SK-N-SH (cell line): ENCODE results near the gene ALDH5A1. TPM values are rescaled to one million over a fixed set of nuclear protein-coding genes. Genes with fewer than 3 reads are reported as not detected.

ENCODE experiments used
- CTCF ChIA-PET: fragments of 300-600, 350-600 bp; formaldehyde crosslinking; extraction: SDS; loops from one replicate; lab custom pipeline; 2021; lab: Yijun Ruan, JAX
- POLR2A ChIA-PET: fragments of 350-600 bp; sonication (Branson Sonifier 250); formaldehyde crosslinking; extraction: SDS; loops from one replicate; lab custom pipeline; 2020; ENCODE audit warnings: antibody characterized with exemption, inconsistent platforms; lab: Yijun Ruan, JAX
- DNase-seq: peaks from one replicate; pipeline ENCODE4 v3.0.0; 2012
- H2AFZ ChIP-seq: fragments of 200-600 bp; sonication (generic); 2 replicates; pipeline ENCODE4 v1.8.1; 2016; ENCODE audit warnings: antibody characterized with exemption, mild to moderate bottlenecking, low read depth
- H3F3A ChIP-seq: fragments of 200-600 bp; sonication (generic); replicated peaks from 2 replicates; pipeline ENCODE3; 2016; ENCODE audit warnings: antibody characterized with exemption, mild to moderate bottlenecking; ENCODE audit not compliant: insufficient read depth
- H3K27ac ChIP-seq, 2 experiments: fragments of 200-500 bp in 1 of 2; fragments of 200-600 bp in 1 of 2; sonication (Bioruptor generic) in 1 of 2; sonication (generic), shearing (Covaris generic) in 1 of 2; 2 replicates each; pipeline versions ENCODE4 v1.5.1 to v1.6.1; 2014 to 2016; ENCODE audit warnings: low read depth in 2 of 2, inconsistent platforms in 1 of 2, low read length in 1 of 2, mild to moderate bottlenecking in 1 of 2, mixed read lengths in 1 of 2
- H3K27me3 ChIP-seq: fragments of 200-600 bp; sonication (generic), shearing (Covaris generic); 2 replicates; pipeline ENCODE4 v1.6.1; 2016; ENCODE audit warnings: mixed run types; ENCODE audit not compliant: insufficient read depth
- H3K36me3 ChIP-seq, 2 experiments: fragments of 200-500 bp in 1 of 2; fragments of 200-600 bp in 1 of 2; sonication (Bioruptor generic) in 1 of 2; sonication (generic) in 1 of 2; replicated peaks in 1 of 2; 2 replicates each; pipeline versions ENCODE3 to v1.5.1; 2014 to 2016; ENCODE audit warnings: low read length in 1 of 2, mild to moderate bottlenecking in 1 of 2; ENCODE audit not compliant: insufficient read depth in 2 of 2, control insufficient read depth in 1 of 2
- H3K4me1 ChIP-seq, 2 experiments: fragments of 200-500 bp in 1 of 2; fragments of 200-600 bp in 1 of 2; sonication (Bioruptor generic) in 1 of 2; sonication (generic), shearing (Covaris generic) in 1 of 2; 2 replicates each; pipeline versions ENCODE4 v1.5.1 to v1.6.1; 2014 to 2016; ENCODE audit warnings: low read depth in 1 of 2, low read length in 1 of 2, mixed run types in 1 of 2; ENCODE audit not compliant: insufficient read depth in 2 of 2, control insufficient read depth in 1 of 2
- H3K4me2 ChIP-seq: fragments of 200-600 bp; sonication (generic), shearing (Covaris generic); 2 replicates; pipeline ENCODE4 v1.6.1; 2017; ENCODE audit warnings: mixed run types
- H3K4me3 ChIP-seq, 2 experiments: fragments of 200-500 bp in 1 of 2; fragments of 200-600 bp in 1 of 2; sonication (Bioruptor generic) in 1 of 2; sonication (generic), shearing (Covaris generic) in 1 of 2; 2 replicates each; pipeline versions ENCODE4 v1.5.1 to v1.8.1; 2014 to 2016; ENCODE audit warnings: low read depth in 2 of 2, inconsistent platforms in 1 of 2, low read length in 1 of 2, mild to moderate bottlenecking in 1 of 2, mixed read lengths in 1 of 2, moderate library complexity in 1 of 2
- H3K79me2 ChIP-seq: fragments of 200-600 bp; sonication (generic); 2 replicates; pipeline ENCODE4 v1.8.1; 2017; ENCODE audit warnings: mild to moderate bottlenecking; ENCODE audit not compliant: insufficient read depth
- H3K9ac ChIP-seq: fragments of 200-600 bp; sonication (generic); 2 replicates; pipeline ENCODE4 v1.6.1; 2017; ENCODE audit warnings: mixed run types
- H3K9me2 ChIP-seq: fragments of 200-600 bp; sonication (generic); 2 replicates; pipeline ENCODE4 v1.6.1; 2017; ENCODE audit warnings: mixed run types
- H3K9me3 ChIP-seq: fragments of 200-600 bp; sonication (generic); 2 replicates; pipeline ENCODE4 v1.6.1; 2017; ENCODE audit warnings: mixed run types, mild to moderate bottlenecking, moderate library complexity
- H4K20me1 ChIP-seq: fragments of 200-600 bp; sonication (generic); 2 replicates; pipeline ENCODE4 v1.6.1; 2017; ENCODE audit warnings: mild to moderate bottlenecking, mixed run types; ENCODE audit not compliant: insufficient read depth
- EP300 ChIP-seq, 2 experiments: IDR thresholded peaks; 2 replicates each; pipeline versions ENCODE4 v1.4.0 to v1.6.1; 2012; ENCODE audit warnings: borderline replicate concordance in 1 of 2, low read depth in 1 of 2, low read length in 1 of 2
- FOSL2 ChIP-seq: IDR thresholded peaks from 2 replicates; pipeline ENCODE4 v1.4.0; 2012; ENCODE audit warnings: low read depth, mild to moderate bottlenecking, moderate library complexity, borderline replicate concordance
- FOXJ3 ChIP-seq: sonication (generic); formaldehyde crosslinking; IDR thresholded peaks from 2 replicates; pipeline ENCODE4 v1.5.1; 2020; ENCODE audit warnings: mild to moderate bottlenecking, missing genetic modification reagents
- GABPA ChIP-seq: IDR thresholded peaks from 2 replicates; pipeline ENCODE4 v1.4.0; 2012; ENCODE audit warnings: low read depth, mild to moderate bottlenecking
- JUND ChIP-seq: IDR thresholded peaks from 2 replicates; pipeline ENCODE4 v1.4.0; 2012
- MAX ChIP-seq: IDR thresholded peaks from 2 replicates; pipeline ENCODE4 v1.4.0; 2012; ENCODE audit warnings: low read depth
- MXI1 ChIP-seq: IDR thresholded peaks from 2 replicates; pipeline ENCODE4 v1.6.1; 2012; ENCODE audit warnings: mild to moderate bottlenecking, low read depth, low read length, improper control_type of control experiment
- PBX3 ChIP-seq: IDR thresholded peaks from 2 replicates; pipeline ENCODE4; 2012
- POLR2AphosphoS5 ChIP-seq: IDR thresholded peaks from 2 replicates; pipeline ENCODE4 v1.6.1; 2012; ENCODE audit warnings: low read depth, low read length
- RAD21 ChIP-seq: IDR thresholded peaks from 2 replicates; pipeline ENCODE4 v1.6.1; 2012; ENCODE audit warnings: mild to moderate bottlenecking, low read length
- RCOR1 ChIP-seq: fragments of 150-350 bp; IDR thresholded peaks from 2 replicates; pipeline ENCODE4 v1.6.1; 2017; ENCODE audit warnings: antibody characterized with exemption, low read length
- RXRA ChIP-seq: IDR thresholded peaks from 2 replicates; pipeline ENCODE4 v1.4.0; 2012; ENCODE audit warnings: low read depth, mild to moderate bottlenecking, borderline replicate concordance
- SMC3 ChIP-seq: IDR thresholded peaks from 2 replicates; pipeline ENCODE4 v1.6.1; 2012; ENCODE audit warnings: low read depth, low read length, improper control_type of control experiment
- TAF1 ChIP-seq: IDR thresholded peaks from 2 replicates; pipeline ENCODE4 v1.6.1; 2012; ENCODE audit warnings: low read depth, mild to moderate bottlenecking, low read length, moderate library complexity, borderline replicate concordance
- TCF12 ChIP-seq: IDR thresholded peaks from 2 replicates; pipeline ENCODE4 v1.4.0; 2012
- USF1 ChIP-seq: IDR thresholded peaks from 2 replicates; pipeline ENCODE4 v1.4.0; 2012; ENCODE audit warnings: low read depth, borderline replicate concordance
- USF2 ChIP-seq: fragments of 150-350 bp; IDR thresholded peaks from 2 replicates; pipeline ENCODE4 v1.6.1; 2017; ENCODE audit warnings: antibody characterized with exemption, low read length, low read depth, borderline replicate concordance
- YY1 ChIP-seq: IDR thresholded peaks from 2 replicates; pipeline ENCODE4 v1.4.0; 2012; ENCODE audit warnings: low read depth, mild to moderate bottlenecking
- ZBTB33 ChIP-seq: IDR thresholded peaks from 2 replicates; pipeline ENCODE4 v1.4.0; 2012; ENCODE audit warnings: low read depth, borderline replicate concordance
- WGBS: methylation state at CpG from one replicate; pipeline ENCODE4 v1.1.6; 2017; ENCODE audit warnings: low lambda C conversion rate; 5-methylcytosine and 5-hydroxymethylcytosine counted together
- polyA plus RNA-seq, 3 experiments: library from polyadenylated mRNA; depleted of rRNA; stranded (reverse); fragments of >200 nt; gene quantifications; 2 replicates each; pipeline ENCODE4 v1.2.3, GENCODE V29; 2012

Gene ALDH5A1
- polyA plus RNA-seq, 1 of the 3 experiments (the other 2 are of a cell fraction): 3.0 TPM

- WGBS: 67% methylated on average over 4 of the region's 4 CpGs
- H4K20me1 ChIP-seq: no peaks in the 10 kb centered on the region
- no peaks in the 10 kb centered on the region for H3K9me2 ChIP-seq
- TF ChIP-seq MAX: no peak
- no peak for TF ChIP-seq RAD21
- no peak for TF ChIP-seq JUND
- no peak for TF ChIP-seq MXI1
- no peak for TF ChIP-seq SMC3
- TF ChIP-seq FOXJ3 (CRISPR knock-in tag): no peak
- no peak for TF ChIP-seq EP300 (IDR thresholded peaks at IDR 0.05; ENCODE audit: borderline replicate concordance in 1 of 2, low read depth in 1 of 2, low read length in 1 of 2)
- TF ChIP-seq TCF12: no peak
- no peak for TF ChIP-seq USF1
- no peak for TF ChIP-seq POLR2AphosphoS5
- TF ChIP-seq TAF1: no peak
- TF ChIP-seq GABPA: no peak
- TF ChIP-seq FOSL2: no peak
- no peak for TF ChIP-seq ZBTB33
- no peaks in the 10 kb centered on the region for H3K79me2 ChIP-seq
- no peaks in the 10 kb centered on the region for H3K36me3 ChIP-seq
- no peaks in the 10 kb centered on the region for H3K4me1 ChIP-seq
- H3K27me3 ChIP-seq: no peaks in the 10 kb centered on the region
- H3K27ac ChIP-seq: no peak overlapping the region
- no peak overlapping the region for H3K9ac ChIP-seq
- H2AFZ ChIP-seq: no peak overlapping the region
- POLR2A ChIA-PET: no interaction called here
- no peak overlapping the region for H3K4me2 ChIP-seq
- CTCF ChIA-PET: interaction anchor here (0.6 kb wide), 1 partner anchor 179 kb away, joined by 3 read pairs; no protein-coding TSS in a partner anchor
- no peaks in the 10 kb centered on the region for H3K9me3 ChIP-seq
- H3F3A ChIP-seq: no peaks in the 10 kb centered on the region
- no peak for DNase-seq
- no peak overlapping the region for H3K4me3 ChIP-seq
Measured at GRCh38 chr6:24458134-24458533, 36.6 kb upstream of the ALDH5A1 start.

GRCh38 chr6:24458941-24459340, 35.8 kb upstream of the ALDH5A1 start:
- Histone ChIP-seq H3K9me3 (no peaks in the 10 kb centered on the region), H3K27ac (no peak overlapping the region)
- TF ChIP-seq MXI1: no peak
- TF ChIP-seq RXRA: no peak
- TF ChIP-seq YY1: no peak
- TF ChIP-seq FOXJ3 (CRISPR knock-in tag): no peak
- TF ChIP-seq PBX3: no peak
- TF ChIP-seq TAF1: no peak
- no peak for TF ChIP-seq USF2
- TF ChIP-seq MAX: no peak
- no peak for TF ChIP-seq RCOR1
- no peak for TF ChIP-seq RAD21
- TF ChIP-seq, all 33 proteins: peak for 0
- ChIA-PET POLR2A (no interaction called here), CTCF (interaction anchor here (1.2 kb wide), 1 partner anchor 29 kb away, joined by 3 read pairs; no protein-coding TSS in a partner anchor)
- no peaks in the 10 kb centered on the region for H3F3A ChIP-seq
- H3K4me1 ChIP-seq: no peaks in the 10 kb centered on the region
- no peak overlapping the region for H2AFZ ChIP-seq
- no peak overlapping the region for H3K4me2 ChIP-seq
- H3K79me2 ChIP-seq: no peaks in the 10 kb centered on the region
- no peak overlapping the region for H3K9ac ChIP-seq
- 80% methylated on average over 2 of the region's 2 CpGs for WGBS
- no peak for DNase-seq
- H3K4me3 ChIP-seq: no peak overlapping the region
- no peaks in the 10 kb centered on the region for H3K9me2 ChIP-seq
- H3K27me3 ChIP-seq: no peaks in the 10 kb centered on the region
- no peaks in the 10 kb centered on the region for H3K36me3 ChIP-seq
- H4K20me1 ChIP-seq: no peaks in the 10 kb centered on the region
